Right atrium auricular region (tissue), 2 donors: Measurements from ENCODE around the gene CDYL. TPM values are rescaled to one million over a fixed set of nuclear protein-coding genes. Genes with fewer than 3 reads are reported as not detected.

Experiments used
- DNase-seq: peaks from one replicate; pipeline ENCODE4 v3.0.0-alpha.2; 2019; ENCODE audit warnings: low spot score
- H3K27ac ChIP-seq, 2 donors: fragments of 200-600 bp; sonication (generic); 1 replicate in 1 of 2; 2 replicates in 1 of 2; pipeline ENCODE4 v1.5.1; 2016 to 2019
- H3K27me3 ChIP-seq, 2 donors: fragments of 200-600 bp; sonication (generic); one replicate each; pipeline versions ENCODE4 v1.5.1 to v1.6.0; 2017 to 2019
- H3K36me3 ChIP-seq: fragments of 200-600 bp; sonication (generic); one replicate; pipeline ENCODE4 v1.5.1; 2016
- H3K4me1 ChIP-seq, 2 donors: fragments of 200-600 bp; sonication (generic); one replicate each; pipeline versions ENCODE4 v1.5.1 to v1.6.0; 2017 to 2019
- H3K4me3 ChIP-seq, 2 donors: fragments of 200-600 bp; sonication (generic); 1 replicate in 1 of 2; 2 replicates in 1 of 2; pipeline ENCODE4 v1.5.1; 2017 to 2019; ENCODE audit warnings: mild to moderate bottlenecking in 1 of 2, moderate library complexity in 1 of 2
- H3K9me3 ChIP-seq, 2 donors: fragments of 200-600 bp; sonication (generic); one replicate each; pipeline ENCODE4 v1.5.1; 2019
- CTCF ChIP-seq, 2 donors: fragments of 200-600 bp; sonication (generic); IDR thresholded peaks; one replicate each; pipeline ENCODE4 v1.5.1; 2019; ENCODE audit warnings: antibody characterized with exemption in 2 of 2
- total RNA-seq, 2 donors: library from RNA; depleted of rRNA; stranded (reverse); fragments of >200 nt; gene quantifications; one replicate each; pipeline ENCODE4 v1.1.0, GENCODE V29; 2016

The CDYL gene
- total RNA-seq, 2 donors from 2014 or later, result 23.7 to 28.9 TPM

GRCh38 chr6:4977468-4977867, 201.3 kb downstream of the CDYL start:
- Histone ChIP-seq H3K27ac (no peak overlapping the region), H3K4me1 (no peaks in the 10 kb centered on the region), H3K4me3 (no peak overlapping the region), H3K9me3 (peaks cover 0 to 15% of the 10 kb centered on the region in 2 donors), H3K36me3 (no peaks in the 10 kb centered on the region), H3K27me3 (no peaks in the 10 kb centered on the region)
- no peak for TF ChIP-seq CTCF (IDR thresholded peaks at IDR 0.05)
- DNase-seq, result no peak

- no peak for TF ChIP-seq CTCF (IDR thresholded peaks at IDR 0.05)
- no peak overlapping the region for H3K4me3 ChIP-seq
- no peaks in the 10 kb centered on the region for H3K4me1 ChIP-seq
- H3K27ac ChIP-seq, result no peak overlapping the region
- no peaks in the 10 kb centered on the region for H3K36me3 ChIP-seq
- peaks cover 0 to 15% of the 10 kb centered on the region in 2 donors for H3K9me3 ChIP-seq
- no peak for DNase-seq
- H3K27me3 ChIP-seq, result no peaks in the 10 kb centered on the region
Observed at GRCh38 chr6:4979426-4979825, 203.2 kb downstream of the CDYL start.

GRCh38 chr6:4981761-4982160, 205.6 kb downstream of the CDYL start:
- peaks cover 0 to 15% of the 10 kb centered on the region in 2 donors for H3K9me3 ChIP-seq
- H3K4me3 ChIP-seq, result no peak overlapping the region
- H3K27ac ChIP-seq, result no peak overlapping the region
- no peaks in the 10 kb centered on the region for H3K36me3 ChIP-seq
- DNase-seq, result no peak
- no peaks in the 10 kb centered on the region for H3K4me1 ChIP-seq
- TF ChIP-seq CTCF (IDR thresholded peaks at IDR 0.05), result no peak
- H3K27me3 ChIP-seq, result no peaks in the 10 kb centered on the region

GRCh38 chr6:4983322-4983721, 207.1 kb downstream of the CDYL start:
- Histone ChIP-seq H3K4me3 (no peak overlapping the region), H3K4me1 (no peaks in the 10 kb centered on the region), H3K36me3 (no peaks in the 10 kb centered on the region), H3K27me3 (no peaks in the 10 kb centered on the region), H3K9me3 (peaks cover 0 to 15% of the 10 kb centered on the region in 2 donors), H3K27ac (no peak overlapping the region)
- no peak for TF ChIP-seq CTCF (IDR thresholded peaks at IDR 0.05)
- no peak for DNase-seq

- H3K4me1 ChIP-seq, result no peaks in the 10 kb centered on the region
- no peaks in the 10 kb centered on the region for H3K36me3 ChIP-seq
- H3K27me3 ChIP-seq, result no peaks in the 10 kb centered on the region
- H3K4me3 ChIP-seq, result no peak overlapping the region
- no peak overlapping the region for H3K27ac ChIP-seq
- H3K9me3 ChIP-seq, result no peaks in the 10 kb centered on the region
- no peak for TF ChIP-seq CTCF (IDR thresholded peaks at IDR 0.05)
- no peak for DNase-seq
Observed at GRCh38 chr6:4986999-4987398, 210.8 kb downstream of the CDYL start.

GRCh38 chr6:4987432-4987831, 211.2 kb downstream of the CDYL start:
- H3K36me3 ChIP-seq, result no peaks in the 10 kb centered on the region
- no peaks in the 10 kb centered on the region for H3K9me3 ChIP-seq
- H3K27me3 ChIP-seq, result no peaks in the 10 kb centered on the region
- no peaks in the 10 kb centered on the region for H3K4me1 ChIP-seq
- H3K27ac ChIP-seq, result no peak overlapping the region
- TF ChIP-seq CTCF (IDR thresholded peaks at IDR 0.05), result no peak
- no peak overlapping the region for H3K4me3 ChIP-seq
- no peak for DNase-seq
